ENCODE results near the gene KRT40.

Gene KRT40

GRCh38 chr17:40936976-40937375, 47.1 kb downstream of the KRT40 start:
- no peaks in the 10 kb centered on the region for H3K9me3 ChIP-seq

DNA sequence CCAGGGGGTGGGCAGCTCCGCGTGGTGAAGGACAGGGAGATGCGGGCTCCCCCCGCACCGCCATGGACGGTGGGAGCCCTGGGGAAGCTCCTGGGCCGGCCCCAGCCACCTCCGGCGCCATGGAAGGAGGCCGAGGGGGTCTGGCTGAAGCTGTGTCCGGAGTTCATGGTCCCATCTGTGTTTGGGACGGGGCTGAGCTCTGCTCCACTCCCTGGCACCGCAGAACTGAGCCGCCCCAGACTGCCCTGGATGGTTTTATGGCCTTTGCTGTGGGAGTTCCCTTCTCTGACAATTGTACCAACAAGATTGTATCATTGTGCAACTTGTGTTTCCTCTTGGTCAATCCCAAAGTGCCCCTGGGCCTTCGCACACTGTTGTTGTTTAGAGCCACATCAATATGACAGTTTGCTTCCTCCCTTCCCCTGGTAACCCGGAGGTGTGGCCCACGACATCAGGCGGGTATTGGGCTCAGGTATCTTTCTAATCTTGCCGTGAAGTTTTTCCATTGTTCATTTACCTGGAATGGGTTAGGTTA, 47.6 kb downstream of the KRT40 start:
- H3K36me3 ChIP-seq: no peaks in the 10 kb centered on the region
- intact Hi-C loops (cut with DNase I; ENCODE audit: low total_unique reads): no loop called here
- TF ChIP-seq, protein P1, sequence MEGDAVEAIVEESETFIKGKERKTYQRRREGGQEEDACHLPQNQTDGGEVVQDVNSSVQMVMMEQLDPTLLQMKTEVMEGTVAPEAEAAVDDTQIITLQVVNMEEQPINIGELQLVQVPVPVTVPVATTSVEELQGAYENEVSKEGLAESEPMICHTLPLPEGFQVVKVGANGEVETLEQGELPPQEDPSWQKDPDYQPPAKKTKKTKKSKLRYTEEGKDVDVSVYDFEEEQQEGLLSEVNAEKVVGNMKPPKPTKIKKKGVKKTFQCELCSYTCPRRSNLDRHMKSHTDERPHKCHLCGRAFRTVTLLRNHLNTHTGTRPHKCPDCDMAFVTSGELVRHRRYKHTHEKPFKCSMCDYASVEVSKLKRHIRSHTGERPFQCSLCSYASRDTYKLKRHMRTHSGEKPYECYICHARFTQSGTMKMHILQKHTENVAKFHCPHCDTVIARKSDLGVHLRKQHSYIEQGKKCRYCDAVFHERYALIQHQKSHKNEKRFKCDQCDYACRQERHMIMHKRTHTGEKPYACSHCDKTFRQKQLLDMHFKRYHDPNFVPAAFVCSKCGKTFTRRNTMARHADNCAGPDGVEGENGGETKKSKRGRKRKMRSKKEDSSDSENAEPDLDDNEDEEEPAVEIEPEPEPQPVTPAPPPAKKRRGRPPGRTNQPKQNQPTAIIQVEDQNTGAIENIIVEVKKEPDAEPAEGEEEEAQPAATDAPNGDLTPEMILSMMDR (IDR thresholded peaks at IDR 0.05): no peak
- no peak overlapping the region for H3K27ac ChIP-seq
- H3K9me3 ChIP-seq: no peaks in the 10 kb centered on the region
- no peak for DNase-seq
- no peak overlapping the region for H3K4me3 ChIP-seq
- peaks cover 0 to 5% (median 0%) of the 10 kb centered on the region in 4 donors for H3K4me1 ChIP-seq
- no peaks in the 10 kb centered on the region for H3K27me3 ChIP-seq

More at GRCh38 chr17:40936976-40937375, 47.1 kb downstream of the KRT40 start:
- intact Hi-C loops (cut with DNase I; ENCODE audit: low total_unique reads): no loop called here
- H3K36me3 ChIP-seq: no peaks in the 10 kb centered on the region
- H3K4me3 ChIP-seq: no peak overlapping the region
- no peak for DNase-seq
- TF ChIP-seq, protein P1 (IDR thresholded peaks at IDR 0.05): no peak
- H3K27me3 ChIP-seq: no peaks in the 10 kb centered on the region
- H3K4me1 ChIP-seq: peaks cover 0 to 5% (median 0%) of the 10 kb centered on the region in 4 donors
- H3K27ac ChIP-seq: no peak overlapping the region

DNA sequence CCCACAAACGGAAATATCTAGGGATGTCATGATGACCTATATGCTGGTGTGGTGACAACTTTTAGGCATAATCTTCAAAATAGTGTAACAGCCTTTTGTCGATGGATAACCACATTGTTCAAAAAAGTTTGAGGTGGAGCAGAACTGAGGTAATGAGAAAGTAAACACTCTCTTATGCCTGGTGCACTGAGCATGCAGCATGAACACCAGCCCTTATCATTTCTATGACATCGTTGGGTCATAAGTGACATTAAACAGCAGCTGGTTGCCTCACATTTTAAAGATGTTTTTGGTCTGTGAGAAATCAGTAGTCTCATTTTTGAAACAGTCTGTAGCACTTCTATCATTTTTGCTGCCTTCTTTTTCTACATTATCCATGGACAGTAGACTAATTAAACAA, 48.5 kb downstream of the KRT40 start:
- Histone ChIP-seq H3K27ac (no peak overlapping the region), H3K9me3 (no peaks in the 10 kb centered on the region), H3K4me1 (peaks cover 0 to 5% (median 0%) of the 10 kb centered on the region in 4 donors), H3K4me3 (no peak overlapping the region), H3K27me3 (no peaks in the 10 kb centered on the region), H3K36me3 (no peaks in the 10 kb centered on the region)
- intact Hi-C loops (cut with DNase I; ENCODE audit: low total_unique reads): no loop called here
- TF ChIP-seq, protein P1 (IDR thresholded peaks at IDR 0.05): no peak
- DNase-seq: no peak

- Histone ChIP-seq H3K27ac (no peak overlapping the region), H3K36me3 (no peaks in the 10 kb centered on the region), H3K27me3 (no peaks in the 10 kb centered on the region), H3K4me3 (no peak overlapping the region), H3K4me1 (peaks cover 0 to 5% (median 0%) of the 10 kb centered on the region in 4 donors), H3K9me3 (no peaks in the 10 kb centered on the region)
- TF ChIP-seq, protein P1 (IDR thresholded peaks at IDR 0.05): no peak
- intact Hi-C loops (cut with DNase I; ENCODE audit: low total_unique reads): no loop called here
- no peak for DNase-seq
Measured at GRCh38 chr17:40932608-40933007, 51.5 kb downstream of the KRT40 start.

DNA sequence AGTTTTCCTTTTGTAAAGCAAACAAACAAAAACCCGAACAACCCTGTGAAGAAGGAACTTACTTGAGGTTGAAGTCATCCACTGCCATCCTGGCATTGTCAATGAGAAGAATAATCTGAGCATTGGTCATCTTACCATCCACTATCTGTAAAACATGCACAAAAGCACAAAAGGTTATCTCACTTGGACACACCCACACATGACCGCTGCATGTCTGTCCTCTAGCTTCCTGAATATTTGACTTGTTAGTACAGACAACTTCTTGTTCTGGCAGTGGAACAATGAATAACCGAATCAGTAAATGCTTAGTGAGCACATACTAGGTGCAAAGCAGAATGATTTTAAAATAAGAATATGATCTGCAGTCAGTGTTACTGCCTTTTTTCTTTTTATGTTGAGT, 52.8 kb downstream of the KRT40 start:
- H3K27ac ChIP-seq: no peak overlapping the region
- intact Hi-C loops (cut with DNase I; ENCODE audit: low total_unique reads): no loop called here
- H3K9me3 ChIP-seq: no peaks in the 10 kb centered on the region
- H3K4me1 ChIP-seq: no peaks in the 10 kb centered on the region
- TF ChIP-seq, protein P1 (IDR thresholded peaks at IDR 0.05): no peak
- DNase-seq: no peak
- H3K4me3 ChIP-seq: no peak overlapping the region
- H3K27me3 ChIP-seq: peaks cover 0 to 2% of the 10 kb centered on the region in 2 donors
- H3K36me3 ChIP-seq: no peaks in the 10 kb centered on the region

Measured in tibial artery (tissue), 4 donors.